Posterior cingulate gyrus (tissue), 11 donors: ENCODE data around the gene ALPG.
"Not testable (repeated sequence)": the region's sequence is repeated elsewhere in the genome, so short reads cannot be mapped to it uniquely, and the experiment has no call there.

ENCODE experiments used
- DNase-seq, 10 donors: peaks; one replicate each; pipeline versions ENCODE4 v3.0.0 to v3.0.0-alpha.2; 2020 to 2021; ENCODE audit warnings: mixed read lengths in 3 of 10
- intact Hi-C: fragments of 100-400 bp; cut with DNase I; formaldehyde crosslinking; loops from one replicate; pipeline ENCODE4 v1.15.1; 2023

ALPG gene

DNA sequence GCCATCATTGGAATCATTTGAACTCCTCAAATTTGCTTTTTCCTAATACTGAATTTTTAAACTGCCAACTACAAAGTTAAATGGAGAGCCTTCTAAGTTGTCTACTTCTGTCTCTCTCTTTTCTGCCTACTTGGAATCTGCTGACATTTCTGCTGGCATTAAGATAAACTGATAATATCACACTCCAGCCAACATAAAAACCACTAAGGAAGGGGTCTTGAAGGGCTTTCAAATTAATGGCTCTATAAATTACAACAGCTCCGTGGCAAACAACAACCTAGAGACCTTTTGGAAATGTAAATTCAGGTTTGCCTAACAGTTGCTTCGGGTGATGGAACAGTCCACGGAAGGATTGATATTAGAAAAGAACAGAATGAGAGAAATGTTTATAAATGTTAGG lies 16.0 kb upstream of the ALPG start:
- no peak for DNase-seq
- intact Hi-C loops: no loop called here

DNA sequence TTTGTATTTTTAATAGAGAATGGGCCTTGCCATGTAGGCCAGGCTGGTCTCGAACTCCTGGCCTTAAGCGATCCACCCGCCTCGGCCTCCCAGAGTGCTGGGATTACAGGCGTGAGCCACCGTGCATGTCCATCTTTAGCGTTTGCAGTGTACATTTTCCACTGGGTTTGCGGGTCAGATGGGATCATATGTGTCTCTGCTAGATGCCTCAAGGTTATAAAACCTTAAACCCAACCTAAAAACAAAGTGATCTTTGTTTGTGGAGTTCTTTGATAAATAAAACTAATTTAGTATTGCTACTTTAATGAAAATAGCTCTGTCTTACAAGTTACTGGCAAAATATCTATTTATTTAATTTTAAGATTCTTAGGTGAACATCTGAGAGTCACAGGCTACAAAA lies 13.1 kb upstream of the ALPG start:
- intact Hi-C loops: no loop called here
- DNase-seq: peak in 1 of 10 donors; percentile 26

DNA sequence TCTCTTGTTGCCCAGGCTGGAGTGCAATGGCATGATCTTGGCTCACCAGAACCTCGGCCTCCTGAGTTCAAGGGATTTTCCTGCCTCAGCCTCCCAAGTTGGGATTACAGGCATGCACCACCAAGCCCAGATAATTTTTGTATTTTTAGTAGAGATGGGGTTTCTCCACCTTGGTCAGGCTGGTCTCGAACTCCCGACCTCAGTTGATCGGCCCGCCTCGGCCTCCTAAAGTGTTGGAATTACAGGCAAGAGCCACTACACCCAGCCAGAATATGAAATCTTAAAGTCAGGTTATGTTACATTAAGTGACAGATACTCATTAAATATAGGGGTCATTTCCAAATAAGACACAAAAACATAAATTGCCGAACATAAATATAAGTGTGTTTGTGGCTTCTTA lies 12.2 kb upstream of the ALPG start:
- intact Hi-C loops: not testable (repeated sequence)
- peak in 2 of 10 donors; percentile 7 to 18 for DNase-seq

DNA sequence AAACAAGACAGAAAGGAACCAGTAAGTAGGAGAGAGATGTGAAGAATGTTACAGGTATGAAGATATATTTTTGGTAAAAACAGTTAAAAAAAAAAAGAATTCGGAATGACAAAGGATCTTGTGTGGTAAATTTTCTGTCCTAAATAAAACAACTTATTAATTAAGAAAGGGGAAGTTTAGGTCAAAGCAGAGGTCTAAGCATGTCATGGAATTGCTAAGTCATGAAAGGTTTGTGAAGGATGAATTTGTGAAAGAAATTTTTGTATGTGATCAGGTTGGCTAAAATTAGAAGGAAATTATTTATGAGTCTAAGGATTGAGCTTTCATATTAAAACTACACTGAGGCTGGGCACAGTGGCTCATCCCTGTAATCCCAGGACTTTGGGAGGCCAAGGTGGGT lies 11.1 kb upstream of the ALPG start:
- DNase-seq: peak in 1 of 10 donors; percentile 5
- intact Hi-C loops: no loop called here

DNA sequence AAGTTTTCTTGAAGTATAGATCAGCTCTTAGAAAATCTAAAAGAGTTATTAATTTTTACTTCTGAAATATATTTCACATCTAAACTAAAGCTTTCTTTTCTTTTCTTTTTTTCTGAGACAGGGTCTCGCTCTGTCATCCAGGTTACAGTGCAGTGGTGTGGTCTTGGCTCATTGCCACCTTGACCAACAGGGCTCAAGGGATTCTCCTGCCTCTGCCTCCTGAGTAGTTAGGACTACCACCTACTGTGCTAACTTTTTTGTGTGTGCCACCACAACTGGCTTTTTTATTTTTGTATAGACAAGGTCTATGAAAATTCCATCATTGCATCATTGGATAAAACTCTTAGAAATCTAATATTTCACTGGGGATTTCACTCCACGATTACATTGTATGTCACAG lies 10.0 kb upstream of the ALPG start:
- peak in 2 of 10 donors; percentile 3 to 5 for DNase-seq
- intact Hi-C loops: no loop called here

DNA sequence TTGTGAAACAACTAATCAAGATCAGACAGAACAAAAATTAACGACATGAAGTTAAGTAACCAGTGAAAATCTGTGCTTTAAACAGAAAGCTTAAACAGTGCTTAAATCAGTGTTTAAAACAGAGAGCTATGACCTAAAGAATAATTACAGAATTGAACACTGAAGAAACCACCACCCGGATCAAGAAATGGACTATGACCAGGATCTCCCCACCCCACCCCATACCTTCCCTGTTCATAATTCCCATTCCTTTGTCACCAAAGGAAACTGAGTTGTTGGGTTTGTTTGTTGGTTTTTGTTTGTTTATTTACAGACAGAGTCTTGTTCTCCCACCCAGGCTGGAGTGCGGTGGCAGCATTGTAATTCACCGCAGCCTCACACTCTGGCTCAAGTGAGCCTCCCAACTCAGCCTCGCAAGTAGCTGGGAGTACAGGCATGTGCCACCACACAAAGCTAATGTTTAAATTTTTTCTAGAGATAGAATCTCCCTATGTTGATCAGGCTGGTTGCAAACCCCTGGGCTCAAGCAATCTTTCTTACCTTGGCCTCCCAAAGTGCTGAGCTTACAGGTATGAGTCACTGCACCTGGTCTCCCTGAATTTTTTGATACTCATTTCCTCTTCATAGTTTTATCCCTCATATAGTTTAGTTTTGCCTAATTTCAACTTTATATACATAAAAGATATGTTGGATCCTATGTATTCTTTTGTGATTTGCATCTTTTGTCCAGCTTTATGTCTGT lies 8.2 kb upstream of the ALPG start:
- DNase-seq: peak in 2 of 10 donors; percentile 1 to 25
- intact Hi-C loops: no loop called here

DNA sequence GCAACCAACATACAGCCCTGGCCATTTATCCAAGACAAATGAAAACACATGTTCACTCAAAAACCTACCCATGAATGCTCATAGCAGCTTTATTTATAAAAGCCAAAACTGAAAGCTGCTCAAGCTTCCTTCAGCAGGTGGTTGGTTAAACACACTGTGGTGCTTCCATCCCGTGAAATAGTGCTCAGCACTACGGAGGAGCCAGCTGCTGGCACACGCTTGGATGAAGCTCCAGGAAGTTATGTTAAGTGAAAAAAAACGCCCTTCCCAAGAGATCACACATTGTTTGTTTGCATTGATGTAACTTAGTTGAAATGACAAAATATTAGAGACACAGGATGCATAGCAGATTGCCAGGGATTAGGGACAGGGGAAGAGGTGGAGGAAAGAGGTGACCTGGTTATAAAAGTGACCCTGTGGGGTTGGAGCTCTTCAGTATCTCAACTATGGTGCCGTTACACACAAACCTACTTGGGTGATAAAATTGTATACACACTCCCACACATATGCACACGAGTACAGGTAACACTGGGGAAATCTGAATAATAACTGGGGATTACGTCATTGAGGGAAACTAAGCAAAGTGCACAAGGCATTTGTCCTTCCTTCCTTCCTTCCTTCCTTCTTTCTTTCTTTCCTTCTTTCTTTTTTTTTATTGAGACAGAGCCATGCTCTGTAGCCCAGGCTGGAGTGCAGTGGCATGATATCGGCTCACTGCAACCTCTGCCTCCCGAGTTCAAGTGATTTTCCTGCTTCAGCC lies 6.2 kb upstream of the ALPG start:
- DNase-seq: peak in 1 of 10 donors; percentile 17
- intact Hi-C loops: no loop called here

DNA sequence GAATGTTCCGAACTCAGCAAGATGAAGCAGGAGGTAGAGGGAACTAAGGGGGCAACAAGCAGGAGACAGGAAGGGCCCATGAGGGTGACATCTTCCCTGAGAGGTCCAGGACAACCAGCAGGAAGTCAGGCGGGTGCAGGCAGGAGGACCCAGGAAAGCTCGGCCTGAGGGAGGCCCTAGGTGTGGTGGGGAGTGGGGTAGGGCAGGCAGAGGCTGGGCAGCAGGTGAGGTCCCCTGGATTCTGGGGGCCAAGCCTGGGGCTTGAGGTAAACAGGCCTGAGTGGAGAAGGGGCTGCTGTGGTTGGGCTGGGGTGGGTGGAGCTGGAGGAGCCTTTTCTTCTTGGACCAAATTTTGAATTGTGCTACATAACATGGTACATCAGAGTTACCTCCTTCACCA lies 4.1 kb upstream of the ALPG start:
- peak in 2 of 10 donors; percentile 35 to 59 for DNase-seq

DNA sequence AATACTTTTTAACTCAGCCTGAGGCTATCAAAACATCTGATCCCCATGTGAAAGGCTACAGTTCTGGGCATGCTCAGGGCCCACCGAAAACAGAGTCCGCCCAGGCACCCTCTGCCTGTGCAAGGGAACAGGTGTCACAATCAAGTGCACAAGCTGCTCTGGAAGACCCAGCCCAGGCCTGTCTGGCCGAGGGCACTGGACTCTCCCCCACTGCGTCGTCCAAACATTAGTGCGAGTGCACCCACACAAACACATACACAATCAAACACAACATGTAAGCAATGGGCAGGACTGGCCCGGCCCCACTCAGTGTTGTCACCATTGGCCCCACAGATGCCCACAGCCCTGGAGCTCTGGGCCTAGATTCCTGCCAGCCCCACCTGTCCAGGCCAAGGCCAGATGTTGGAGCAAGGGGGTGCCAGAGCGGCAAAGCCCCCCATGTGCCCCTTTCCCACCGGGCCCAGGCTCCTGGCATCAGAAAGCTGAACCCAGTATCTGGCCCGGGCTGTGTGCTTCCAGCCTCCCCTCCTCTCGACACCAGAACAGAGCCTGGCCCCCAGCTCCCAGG lies 617 bp upstream of the ALPG start:
- peak in 1 of 10 donors; percentile 60 for DNase-seq
- intact Hi-C loops: no loop called here

More for the DNA sequence above, 4.1 kb upstream of the ALPG start:
- intact Hi-C loops: no loop called here

DNA sequence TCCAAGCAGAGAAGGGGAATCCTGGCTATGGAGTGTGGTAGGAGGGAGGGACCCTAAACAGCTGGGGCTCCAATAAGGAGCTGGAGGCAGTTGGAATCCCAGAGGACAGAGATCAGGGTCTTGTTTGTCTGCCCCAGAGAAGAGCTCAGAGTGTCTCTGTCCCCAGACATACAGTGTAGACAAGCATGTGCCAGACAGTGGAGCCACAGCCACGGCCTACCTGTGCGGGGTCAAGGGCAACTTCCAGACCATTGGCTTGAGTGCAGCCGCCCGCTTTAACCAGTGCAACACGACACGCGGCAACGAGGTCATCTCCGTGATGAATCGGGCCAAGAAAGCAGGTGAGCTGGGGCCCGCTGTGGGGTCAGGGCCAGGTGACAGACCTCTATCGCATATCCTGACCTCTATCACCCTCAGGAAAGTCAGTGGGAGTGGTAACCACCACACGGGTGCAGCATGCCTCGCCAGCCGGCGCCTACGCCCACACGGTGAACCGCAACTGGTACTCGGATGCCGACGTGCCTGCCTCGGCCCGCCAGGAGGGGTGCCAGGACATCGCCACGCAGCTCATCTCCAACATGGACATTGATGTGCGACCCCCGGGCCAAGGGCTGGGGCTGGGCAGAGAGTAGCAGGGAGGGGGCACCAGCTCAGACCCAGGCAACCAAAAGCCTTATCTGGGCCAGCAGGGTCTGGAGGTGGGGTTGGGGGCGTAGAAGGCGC lies 945 bp downstream of the ALPG start:
- peak in 1 of 10 donors; percentile 82 for DNase-seq
- intact Hi-C loops: not testable (repeated sequence)

DNA sequence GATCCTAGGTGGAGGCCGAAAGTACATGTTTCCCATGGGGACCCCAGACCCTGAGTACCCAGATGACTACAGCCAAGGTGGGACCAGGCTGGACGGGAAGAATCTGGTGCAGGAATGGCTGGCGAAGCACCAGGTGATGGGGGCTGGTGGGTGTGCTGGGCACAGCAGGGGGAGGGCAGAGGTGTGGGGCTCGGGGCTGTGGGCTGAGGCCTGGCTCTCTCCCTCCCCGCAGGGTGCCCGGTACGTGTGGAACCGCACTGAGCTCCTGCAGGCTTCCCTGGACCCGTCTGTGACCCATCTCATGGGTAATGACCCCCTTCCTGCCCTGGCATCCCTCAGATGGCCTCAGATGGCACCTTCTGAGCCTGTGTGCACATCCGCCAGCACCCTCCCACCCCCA lies 1.6 kb downstream of the ALPG start:
- intact Hi-C loops: not testable (repeated sequence)
- peak in 1 of 10 donors; percentile 63 for DNase-seq

DNA sequence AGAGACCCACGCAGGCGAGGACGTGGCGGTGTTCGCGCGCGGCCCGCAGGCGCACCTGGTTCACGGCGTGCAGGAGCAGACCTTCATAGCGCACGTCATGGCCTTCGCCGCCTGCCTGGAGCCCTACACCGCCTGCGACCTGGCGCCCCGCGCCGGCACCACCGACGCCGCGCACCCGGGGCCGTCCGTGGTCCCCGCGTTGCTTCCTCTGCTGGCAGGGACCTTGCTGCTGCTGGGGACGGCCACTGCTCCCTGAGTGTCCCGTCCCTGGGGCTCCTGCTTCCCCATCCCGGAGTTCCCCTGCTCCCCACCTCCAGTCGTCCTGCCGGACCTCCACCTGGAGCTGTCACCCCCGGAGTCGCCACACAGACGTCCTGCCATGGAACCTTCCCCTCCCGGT lies 3.0 kb downstream of the ALPG start:
- peak in 2 of 10 donors; percentile 64 to 71 for DNase-seq
- intact Hi-C loops: not testable (repeated sequence)

DNA sequence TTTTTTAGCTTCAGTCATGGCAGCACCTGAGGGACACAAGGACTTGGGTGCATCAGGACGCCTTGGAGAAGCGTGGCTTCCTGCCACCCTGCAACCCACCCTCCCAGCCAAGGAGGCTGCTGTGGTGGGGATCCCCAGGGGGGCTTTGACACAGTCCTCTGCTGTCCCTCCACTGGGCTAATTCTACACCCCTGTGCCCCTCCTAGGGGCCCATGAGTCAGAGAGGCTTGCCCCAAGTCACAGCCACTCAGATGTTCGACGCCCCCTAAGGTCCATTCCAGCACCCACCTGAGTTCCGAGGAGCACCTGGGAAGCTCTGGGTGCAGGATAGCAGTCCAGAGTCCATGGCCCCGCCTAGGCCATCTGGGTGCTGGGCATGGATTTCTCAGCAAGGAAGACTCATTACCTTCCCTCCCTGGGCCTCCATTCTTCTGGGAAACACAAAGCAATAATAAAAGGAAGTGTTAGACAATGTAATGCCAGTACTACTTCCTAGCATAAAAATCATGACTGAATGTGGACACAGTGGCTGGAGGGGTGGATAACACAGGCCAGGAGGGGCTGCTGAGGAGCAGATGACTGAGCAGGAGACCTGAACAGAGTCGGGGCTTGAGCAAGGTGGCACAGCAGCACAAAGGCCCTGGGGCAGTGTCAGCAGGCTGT lies 3.7 kb downstream of the ALPG start:
- intact Hi-C loops: no loop called here
- DNase-seq: peak in 1 of 10 donors; percentile 49

DNA sequence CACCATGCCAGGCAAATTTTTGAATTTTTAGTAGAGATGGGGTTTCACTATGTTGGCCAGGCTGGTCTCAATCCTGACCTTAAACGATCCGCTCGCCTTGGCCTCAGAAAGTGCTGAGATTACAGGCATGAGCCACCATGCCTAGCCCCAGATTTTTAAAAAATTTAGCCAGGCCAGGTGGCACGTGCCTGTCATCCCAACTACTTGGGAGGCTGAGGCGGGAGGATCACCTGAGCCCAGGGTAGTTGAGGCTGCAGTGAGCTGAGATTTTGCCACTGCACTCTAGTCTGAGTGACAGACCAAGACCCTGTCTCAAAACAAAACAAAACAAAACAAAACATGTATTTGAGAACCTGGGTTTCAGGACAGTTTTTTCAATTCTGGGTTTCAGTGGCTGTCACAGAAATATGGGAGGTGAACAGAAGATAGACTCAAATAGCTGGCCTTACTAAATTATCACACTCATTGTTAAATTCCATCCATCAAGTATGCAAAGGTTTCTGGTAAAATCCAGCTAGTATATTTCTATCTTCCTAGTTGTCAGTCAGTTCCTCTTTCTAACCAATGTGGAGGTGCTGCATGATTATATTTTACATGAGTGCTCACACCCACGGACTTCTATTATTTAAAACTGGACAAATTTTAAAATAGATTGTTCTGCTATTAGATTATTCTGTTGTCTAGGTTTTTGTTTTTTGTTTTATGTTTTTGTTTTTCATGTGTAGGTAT lies 5.4 kb downstream of the ALPG start:
- DNase-seq: no peak
- intact Hi-C loops: no loop called here

DNA sequence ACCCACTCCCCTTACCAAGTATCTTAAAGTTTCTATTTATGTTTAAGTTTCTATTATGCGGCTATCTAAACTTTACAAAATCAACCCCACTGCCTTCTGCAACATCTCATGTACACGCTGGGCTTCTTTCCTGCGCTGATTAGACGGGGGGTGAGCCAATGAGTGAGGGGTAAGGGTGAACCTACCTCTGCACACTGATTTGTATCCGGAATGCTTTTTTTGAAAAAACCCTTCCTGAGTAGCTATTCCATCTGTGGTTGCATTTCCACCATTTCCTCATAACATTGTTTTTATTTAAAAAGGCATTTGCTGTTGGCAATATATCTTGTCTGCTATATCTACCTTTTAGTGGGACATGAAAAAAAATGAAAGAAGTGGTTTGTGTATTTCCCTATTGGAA lies 6.3 kb downstream of the ALPG start:
- intact Hi-C loops: no loop called here
- no peak for DNase-seq

DNA sequence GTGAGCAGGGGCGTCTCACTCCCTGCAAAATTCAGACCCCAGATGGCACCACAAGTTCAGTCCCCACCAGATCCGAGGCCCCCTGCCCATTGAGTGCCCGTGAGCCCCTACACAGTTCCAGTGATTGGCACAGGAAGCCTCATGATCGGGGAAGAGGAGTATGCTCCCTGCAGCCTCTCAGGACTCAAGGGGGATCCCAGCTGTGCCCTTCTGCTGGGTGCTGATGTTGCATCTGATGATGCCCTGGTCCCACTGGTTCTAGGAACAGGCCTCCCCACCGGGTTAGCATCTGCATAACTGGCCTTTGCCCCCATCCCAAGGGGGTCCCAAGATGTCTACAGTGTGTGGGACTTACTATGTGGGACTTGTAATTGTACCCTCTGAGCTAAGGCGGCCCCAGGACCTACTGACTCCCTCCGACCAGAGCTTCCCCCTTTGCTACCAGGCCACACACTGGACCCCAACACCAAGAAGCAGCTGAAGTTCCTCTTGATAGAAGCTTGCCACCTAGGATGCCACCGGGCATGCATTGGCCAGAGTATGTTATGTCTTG lies 8.6 kb downstream of the ALPG start:
- DNase-seq: peak in 1 of 10 donors; percentile 61
- intact Hi-C loops: no loop called here

DNA sequence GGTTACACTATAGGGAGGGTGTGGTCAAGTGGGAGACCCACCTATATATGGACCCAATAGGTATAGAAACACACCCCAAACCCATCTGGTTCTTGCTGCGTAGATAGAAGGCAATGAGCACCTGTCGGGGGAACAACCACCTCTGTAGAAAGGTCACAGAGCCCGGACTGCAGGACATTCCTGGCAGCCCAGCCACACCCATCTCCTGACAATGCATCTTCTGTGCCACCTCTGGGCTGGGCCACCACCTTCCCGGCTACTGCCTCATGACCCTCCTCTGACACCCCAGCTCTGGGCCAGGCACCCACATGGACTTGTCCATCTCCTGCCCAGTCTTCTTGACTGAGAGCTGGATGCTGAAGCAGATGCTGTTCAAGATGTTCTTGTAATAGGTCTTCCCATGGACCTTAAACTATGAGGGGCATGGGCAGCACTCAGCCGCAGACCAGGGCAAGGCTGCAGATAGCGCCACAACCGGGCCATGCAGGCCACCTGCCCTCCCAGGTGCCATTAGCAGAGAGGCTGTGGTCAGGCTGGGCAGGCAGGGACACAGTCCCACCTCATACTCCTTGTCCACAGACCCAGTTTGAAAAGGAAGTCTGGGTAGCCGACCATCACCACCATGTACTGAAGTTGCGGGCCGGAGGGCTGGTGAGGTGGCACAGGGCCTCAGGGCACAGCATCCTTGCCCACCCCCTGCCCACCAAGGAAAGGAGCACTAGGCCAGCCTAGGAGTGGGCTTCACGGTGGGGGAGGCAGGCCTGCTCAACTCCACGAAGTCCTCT lies 9.3 kb downstream of the ALPG start:
- DNase-seq: peak in 1 of 10 donors; percentile 79

More for the DNA sequence above, 9.3 kb downstream of the ALPG start:
- intact Hi-C loops: no loop called here
